ENCODE measurements around the gene SLIT3.
A peak's percentile ranks its signal among the peaks of the same experiment; 100 is the strongest.

SLIT3 gene

DNA sequence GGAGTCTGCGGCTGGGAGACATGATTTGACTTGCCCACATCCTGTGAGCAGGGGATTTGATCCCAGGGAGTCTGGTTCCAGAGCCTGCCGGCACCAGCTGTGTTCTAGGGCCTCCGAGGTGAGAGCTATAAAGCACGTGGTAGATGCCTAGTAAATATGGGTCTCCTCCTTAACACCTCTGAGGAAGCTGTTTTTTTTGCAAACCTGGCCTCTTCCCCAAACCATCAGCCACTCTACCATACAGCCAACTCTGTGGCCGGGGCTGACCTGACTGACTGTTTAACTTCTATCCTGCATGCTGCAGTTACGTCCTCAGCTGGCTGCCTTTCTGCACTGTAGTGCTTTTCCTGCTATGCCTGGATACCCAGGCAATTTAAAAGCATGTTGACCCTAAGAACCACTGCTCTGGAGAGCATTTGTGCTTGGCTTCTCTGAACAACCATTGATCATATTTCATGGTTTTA, 220.5 kb downstream of the SLIT3 start:
- no peak for DNase-seq (ENCODE audit: low spot score)

DNA sequence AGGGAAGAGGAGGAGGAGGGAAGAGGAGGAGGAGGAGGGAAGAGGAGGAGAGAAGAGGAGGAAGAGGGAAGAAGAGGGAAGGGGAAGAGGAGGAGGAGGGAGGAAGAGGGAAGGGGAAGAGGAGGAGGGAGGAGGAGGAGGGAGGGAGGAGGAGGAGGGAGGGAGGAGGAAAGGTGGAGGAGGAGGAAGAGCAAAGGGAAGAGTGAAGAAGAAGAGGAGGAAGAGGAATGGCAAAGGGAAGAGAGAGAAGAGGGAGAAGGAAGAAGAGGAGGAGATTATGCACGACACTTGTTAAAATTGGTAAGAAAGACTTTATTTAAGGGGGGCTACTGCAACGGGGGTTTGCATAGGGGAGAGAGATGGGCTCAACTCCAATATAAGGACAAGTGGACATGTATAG, 221.2 kb downstream of the SLIT3 start:
- DNase-seq (ENCODE audit: low spot score), result no peak

GRCh38 chr5:169074839-169075238, 226.1 kb downstream of the SLIT3 start:
- no peak for DNase-seq (ENCODE audit: low spot score)

GRCh38 chr5:169072233-169072632, 228.7 kb downstream of the SLIT3 start:
- no peak for DNase-seq (ENCODE audit: low spot score)

DNA sequence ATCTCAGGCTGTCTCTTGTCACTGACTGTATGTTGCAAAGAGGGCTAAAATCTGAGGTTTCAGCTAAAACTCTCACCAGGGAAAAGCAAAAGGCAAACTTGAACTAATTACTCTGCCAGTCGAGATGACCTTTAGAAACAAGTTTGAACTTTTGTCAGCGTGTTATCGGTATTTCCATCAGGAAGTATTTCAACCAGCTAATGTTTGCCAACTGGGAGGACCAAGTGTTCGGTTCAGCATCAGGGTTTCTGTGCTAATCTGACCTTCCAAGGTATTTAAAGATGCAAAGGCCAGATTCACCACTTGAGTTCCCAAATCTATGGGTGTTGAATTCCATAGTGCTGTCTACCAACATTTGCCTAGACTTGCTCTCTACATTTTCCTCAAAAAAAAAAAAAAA, 230.5 kb downstream of the SLIT3 start:
- DNase-seq (ENCODE audit: low spot score), result no peak

GRCh38 chr5:169067751-169068173, 233.2 kb downstream of the SLIT3 start:
- DNase-seq (ENCODE audit: low spot score), result no peak

DNA sequence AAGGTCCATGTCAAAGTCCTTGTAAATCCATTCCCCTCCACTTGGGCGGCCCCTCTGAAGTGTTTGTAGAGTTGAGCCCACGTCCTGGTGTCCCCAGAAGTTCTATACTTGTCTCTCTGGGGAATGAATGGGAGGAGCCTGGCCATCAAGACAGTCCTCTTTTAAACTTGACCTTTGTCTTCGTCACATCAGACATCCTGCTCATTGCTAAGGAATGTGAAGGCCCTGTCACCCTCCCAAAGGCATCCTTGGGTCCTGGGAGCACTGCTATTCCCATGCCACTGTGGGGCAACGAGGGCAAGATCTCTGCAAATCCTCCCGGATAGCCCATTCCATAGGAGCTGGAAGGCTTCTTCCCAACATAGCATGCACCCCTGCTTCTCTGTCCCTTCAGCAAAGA, 235.5 kb downstream of the SLIT3 start:
- no peak for DNase-seq (ENCODE audit: low spot score)

DNA sequence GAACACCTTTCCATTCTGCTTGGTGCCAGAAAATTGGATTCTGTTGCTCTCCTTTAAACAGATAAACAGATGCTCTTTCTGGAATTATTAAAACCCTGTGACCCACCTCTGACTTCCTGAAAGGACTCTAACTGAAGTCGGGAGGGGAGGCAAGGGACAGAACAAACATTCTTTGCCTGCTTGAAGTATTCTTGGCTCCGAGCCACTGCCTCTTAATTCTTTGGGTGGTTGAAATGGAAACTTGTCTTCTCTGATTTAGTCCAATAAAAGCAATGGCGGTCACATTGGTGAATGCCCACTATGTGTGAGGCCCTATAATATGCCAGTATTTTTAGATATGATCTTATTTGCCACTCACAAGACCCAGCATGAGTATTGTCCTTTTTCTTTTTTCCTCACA, 236.8 kb downstream of the SLIT3 start:
- DNase-seq (ENCODE audit: low spot score), result no peak

DNA sequence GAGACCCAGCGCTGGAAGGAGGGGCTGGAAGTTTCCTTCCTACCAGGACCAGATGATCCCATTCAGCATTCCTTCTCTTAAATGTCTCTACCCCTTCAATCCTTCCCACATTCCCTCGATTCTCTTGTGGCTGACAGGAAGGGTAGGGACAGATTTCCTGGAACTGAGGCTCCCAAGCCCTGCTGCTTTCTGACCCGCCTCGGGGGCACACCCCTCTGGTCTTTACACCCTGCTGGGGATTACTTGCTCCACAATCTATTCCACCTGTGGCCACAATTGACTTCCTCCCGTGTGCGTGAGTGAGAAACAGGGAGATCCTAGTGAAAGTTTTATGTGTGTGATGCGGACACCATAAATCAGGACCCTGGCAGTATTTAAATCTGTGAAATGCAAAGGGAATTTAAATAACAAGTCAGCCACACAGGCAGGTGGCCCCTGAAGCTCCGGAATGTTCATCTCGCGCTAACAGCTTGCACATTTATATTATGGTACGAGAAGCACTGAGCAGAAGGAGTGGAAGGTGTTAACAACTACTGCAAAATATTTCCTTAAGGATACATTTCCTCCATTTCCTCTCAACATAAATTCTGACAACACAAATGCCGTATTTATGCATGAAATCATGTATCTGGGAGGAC, 237.5 kb downstream of the SLIT3 start:
- DNase-seq (ENCODE audit: low spot score), result no peak

DNA sequence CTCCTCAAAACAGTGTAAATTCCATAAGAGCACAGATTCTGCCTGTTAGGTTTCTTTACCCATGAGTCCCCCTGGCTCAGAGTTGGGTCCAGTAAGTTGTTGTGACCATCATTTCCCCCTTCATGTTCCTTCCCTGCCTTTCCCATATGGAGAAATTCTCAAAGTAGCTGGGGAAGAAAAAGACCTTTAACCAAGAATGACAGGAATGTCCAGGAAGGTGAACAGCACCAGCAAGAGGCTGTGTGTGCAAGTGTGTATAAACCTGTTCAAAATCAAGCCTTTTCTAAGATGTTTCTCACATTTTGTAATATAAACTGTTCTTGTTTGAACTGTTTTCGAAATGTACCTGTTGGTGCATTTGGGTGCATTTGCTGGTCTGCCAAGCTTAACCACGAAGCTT, 238.2 kb downstream of the SLIT3 start:
- DNase-seq (ENCODE audit: low spot score), result no peak

GRCh38 chr5:169054506-169054905, 246.4 kb downstream of the SLIT3 start:
- DNase-seq (ENCODE audit: low spot score), result no peak

DNA sequence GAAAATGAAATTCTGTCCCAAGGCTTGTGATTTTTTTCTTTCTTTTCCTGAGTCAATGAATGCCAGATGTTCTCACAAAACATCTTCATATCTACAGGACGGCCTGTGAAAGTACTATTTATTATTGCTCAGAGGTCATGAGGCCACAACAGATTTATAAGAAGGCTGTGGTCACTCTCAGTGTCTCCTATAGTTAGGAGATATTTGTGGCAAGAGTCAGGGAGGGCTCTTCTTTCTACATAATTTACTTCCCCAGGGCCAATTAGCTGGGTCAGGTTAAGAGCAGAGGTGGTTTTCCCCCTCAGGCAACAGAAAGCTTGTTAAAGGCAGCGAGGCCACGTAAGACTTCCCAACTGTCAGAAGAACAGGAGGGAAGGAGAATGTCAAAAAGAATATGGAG, 248.7 kb downstream of the SLIT3 start:
- no peak for DNase-seq (ENCODE audit: low spot score)

GRCh38 chr5:169051351-169051750, 249.6 kb downstream of the SLIT3 start:
- no peak for DNase-seq (ENCODE audit: low spot score)

- no peak for DNase-seq (ENCODE audit: low spot score)
These were observed 250.3 kb downstream of the SLIT3 start for GRCh38 chr5:169050636-169051035.

DNA sequence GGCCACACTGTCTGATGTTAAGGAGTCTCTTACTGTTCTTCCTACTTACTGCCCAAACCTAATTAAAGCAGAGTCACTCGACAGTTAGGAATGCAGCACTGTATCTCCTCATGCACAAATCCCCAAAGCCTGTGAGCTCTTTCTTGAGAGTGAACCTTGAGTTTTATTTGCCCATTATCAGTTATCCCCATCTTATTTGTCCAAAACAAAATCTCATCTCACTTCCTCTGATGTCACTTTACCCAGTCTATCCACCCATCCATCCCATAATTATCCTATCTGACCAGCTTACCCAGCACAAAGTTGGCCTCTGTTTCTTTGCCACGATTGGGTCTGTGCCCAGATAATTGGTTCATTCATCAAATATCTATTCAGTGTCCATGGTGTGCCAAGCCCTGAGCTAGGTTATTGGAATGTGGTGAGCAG, 250.8 kb downstream of the SLIT3 start:
- peak; percentile 77 for DNase-seq (ENCODE audit: low spot score)

DNA sequence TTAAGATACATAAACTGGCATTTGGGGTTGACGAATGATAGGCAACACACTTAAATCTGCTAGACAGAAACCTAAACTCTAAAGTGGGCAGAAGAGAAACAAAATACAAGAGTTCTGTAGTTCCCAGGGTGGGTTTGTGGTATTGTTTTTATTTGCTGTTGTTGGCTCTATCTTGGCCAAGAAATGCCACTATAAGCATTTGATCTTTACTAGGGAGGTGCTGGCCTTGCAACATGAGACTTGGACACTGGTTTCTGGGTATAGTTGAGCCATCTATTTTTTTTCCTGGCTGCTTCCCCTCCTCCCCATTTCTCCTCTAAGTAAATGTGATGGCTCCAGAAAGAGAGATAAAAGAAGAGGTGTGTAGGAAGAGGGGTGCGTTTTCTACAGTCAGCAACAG, 251.2 kb downstream of the SLIT3 start:
- no peak for DNase-seq (ENCODE audit: low spot score)

GRCh38 chr5:169048181-169049125, 252.5 kb downstream of the SLIT3 start:
- DNase-seq (ENCODE audit: low spot score), result no peak

GRCh38 chr5:169044962-169045361, 256.0 kb downstream of the SLIT3 start:
- DNase-seq (ENCODE audit: low spot score), result no peak

GRCh38 chr5:169041180-169041579, 259.8 kb downstream of the SLIT3 start:
- DNase-seq (ENCODE audit: low spot score), result no peak

DNA sequence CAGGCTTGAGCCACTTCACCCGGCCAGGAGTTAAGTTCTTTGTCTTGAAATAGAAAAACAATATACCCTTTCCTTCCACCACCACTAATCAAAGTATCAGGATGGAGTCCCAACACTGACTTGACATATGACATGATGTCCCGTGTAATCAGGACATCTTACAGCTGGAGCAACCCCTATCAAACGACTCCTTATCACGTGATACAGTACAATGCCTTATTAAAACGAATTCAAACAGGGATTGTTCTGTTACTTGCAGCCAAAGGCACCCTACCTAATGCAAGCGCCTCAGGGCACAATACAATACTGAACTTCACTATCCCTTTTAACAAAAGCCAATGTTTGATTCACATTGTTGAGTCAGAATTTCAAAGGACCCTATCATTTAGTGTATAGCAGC, 261.3 kb downstream of the SLIT3 start:
- no peak for DNase-seq (ENCODE audit: low spot score)

- no peak for DNase-seq (ENCODE audit: low spot score)
These were observed 263.5 kb downstream of the SLIT3 start for GRCh38 chr5:169037466-169037865.

GRCh38 chr5:169036079-169036805, 264.7 kb downstream of the SLIT3 start:
- no peak for DNase-seq (ENCODE audit: low spot score)
